ENCODE results near the gene ZBTB7C.

DNA sequence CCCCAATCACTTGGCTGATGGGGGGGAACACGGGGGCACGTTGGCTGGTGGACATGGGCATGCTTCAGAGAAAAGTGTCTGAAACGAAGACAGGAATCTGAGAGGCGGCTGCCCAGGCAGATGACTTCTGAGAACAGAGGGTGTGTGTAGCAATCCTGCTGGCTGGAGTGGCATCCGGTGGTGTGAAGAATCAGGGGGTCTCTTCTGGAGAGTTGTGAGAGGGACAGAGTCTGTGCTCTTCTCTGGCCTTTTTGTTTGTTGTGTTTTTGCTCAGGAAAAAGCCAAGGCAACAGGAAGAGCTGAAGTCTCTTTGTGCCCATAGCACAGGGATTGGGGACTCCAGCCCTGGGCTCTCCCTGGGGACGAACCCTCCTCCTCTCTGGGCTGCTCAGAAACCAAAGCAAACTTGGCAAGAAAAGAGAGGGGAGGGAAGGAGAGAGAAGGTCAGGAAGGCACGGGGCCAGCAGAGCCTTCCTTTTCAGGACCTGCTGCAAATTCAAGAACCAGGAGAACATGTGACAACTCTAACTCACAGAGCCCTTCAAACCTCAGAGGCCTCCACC, 381.7 kb downstream of the ZBTB7C start:
- no peak for TF ChIP-seq CTCF (IDR thresholded peaks at IDR 0.05 in 2 of 3, conservative IDR thresholded peaks at IDR 0.05 in 1 of 3; ENCODE audit: control insufficient read depth in 2 of 3, extremely low read depth in 1 of 3, insufficient read depth in 1 of 3, low read depth in 3 of 3, low read length in 3 of 3)
- no peak for TF ChIP-seq RB1 (IDR thresholded peaks at IDR 0.05; ENCODE audit: borderline replicate concordance)
- TF ChIP-seq POLR2A (IDR thresholded peaks at IDR 0.05; ENCODE audit: low read depth, low read length): no peak
- TF ChIP-seq POLR2AphosphoS5 (IDR thresholded peaks at IDR 0.05; ENCODE audit: low read length): no peak
- no peak for TF ChIP-seq RAD21 (IDR thresholded peaks at IDR 0.05; ENCODE audit: insufficient read depth, low read depth, low read length)
- no peak for TF ChIP-seq SKIL (IDR thresholded peaks at IDR 0.05; ENCODE audit: low read depth, poor library complexity, severe bottlenecking)
- no peak for TF ChIP-seq EP300 (IDR thresholded peaks at IDR 0.05; ENCODE audit: borderline replicate concordance in 1 of 2, control insufficient read depth in 1 of 2, low read depth in 2 of 2, low read length in 2 of 2)
- no peak for TF ChIP-seq ZBTB33 (IDR thresholded peaks at IDR 0.05)
- no peak for TF ChIP-seq KDM1A (IDR thresholded peaks at IDR 0.05; ENCODE audit: borderline replicate concordance)
- TF ChIP-seq ZNF24 (IDR thresholded peaks at IDR 0.05): no peak
- no peak for TF ChIP-seq HDAC6 (IDR thresholded peaks at IDR 0.05; ENCODE audit: unreplicated experiment)
- TF ChIP-seq BACH1 (IDR thresholded peaks at IDR 0.05; ENCODE audit: borderline replicate concordance): no peak
- no peak for TF ChIP-seq TCF7 (IDR thresholded peaks at IDR 0.05; ENCODE audit: borderline replicate concordance)

Measured in GM12878 (cell line).